PFSK-1 (cell line): ENCODE measurements around the gene RPS6KA5.

Experiments
- FOXP2 ChIP-seq: optimal IDR thresholded peaks from 2 replicates; pipeline ENCODE3; 2011; ENCODE audit warnings: borderline replicate concordance, control low read depth, inconsistent platforms; ENCODE audit not compliant: insufficient read depth; ENCODE audit errors: extremely low read length, extremely low read depth
- POLR2AphosphoS5 ChIP-seq: IDR thresholded peaks from 2 replicates; pipeline ENCODE4 v1.6.1; 2012; ENCODE audit warnings: low read depth, mild to moderate bottlenecking, control low read depth, low read length, moderate library complexity
- SIN3A ChIP-seq: IDR thresholded peaks from 2 replicates; pipeline ENCODE4 v1.6.1; 2012; ENCODE audit warnings: mild to moderate bottlenecking, low read length, moderate library complexity, borderline replicate concordance; ENCODE audit not compliant: insufficient read depth
- TAF1 ChIP-seq: IDR thresholded peaks from 2 replicates; pipeline ENCODE4 v1.6.1; 2012; ENCODE audit warnings: low read length, control low read depth, borderline replicate concordance; ENCODE audit not compliant: insufficient read depth
- TF ChIP-seq, protein P1 (sequence below), 2 experiments: IDR thresholded peaks; 2 replicates each; pipeline versions ENCODE4 v1.6.1 to v1.8.0; 2011 to 2012; ENCODE audit warnings: low read depth in 2 of 2, low read length in 2 of 2, control low read depth in 1 of 2, inconsistent platforms in 1 of 2, mild to moderate bottlenecking in 1 of 2, moderate library complexity in 1 of 2; ENCODE audit not compliant: insufficient read depth in 1 of 2

GRCh38 chr14:90857866-90858265, 202.6 kb downstream of the RPS6KA5 start:
- TF ChIP-seq FOXP2 (no peak), POLR2AphosphoS5 (no peak), TAF1 (no peak), SIN3A (no peak)
- TF ChIP-seq, protein P1, sequence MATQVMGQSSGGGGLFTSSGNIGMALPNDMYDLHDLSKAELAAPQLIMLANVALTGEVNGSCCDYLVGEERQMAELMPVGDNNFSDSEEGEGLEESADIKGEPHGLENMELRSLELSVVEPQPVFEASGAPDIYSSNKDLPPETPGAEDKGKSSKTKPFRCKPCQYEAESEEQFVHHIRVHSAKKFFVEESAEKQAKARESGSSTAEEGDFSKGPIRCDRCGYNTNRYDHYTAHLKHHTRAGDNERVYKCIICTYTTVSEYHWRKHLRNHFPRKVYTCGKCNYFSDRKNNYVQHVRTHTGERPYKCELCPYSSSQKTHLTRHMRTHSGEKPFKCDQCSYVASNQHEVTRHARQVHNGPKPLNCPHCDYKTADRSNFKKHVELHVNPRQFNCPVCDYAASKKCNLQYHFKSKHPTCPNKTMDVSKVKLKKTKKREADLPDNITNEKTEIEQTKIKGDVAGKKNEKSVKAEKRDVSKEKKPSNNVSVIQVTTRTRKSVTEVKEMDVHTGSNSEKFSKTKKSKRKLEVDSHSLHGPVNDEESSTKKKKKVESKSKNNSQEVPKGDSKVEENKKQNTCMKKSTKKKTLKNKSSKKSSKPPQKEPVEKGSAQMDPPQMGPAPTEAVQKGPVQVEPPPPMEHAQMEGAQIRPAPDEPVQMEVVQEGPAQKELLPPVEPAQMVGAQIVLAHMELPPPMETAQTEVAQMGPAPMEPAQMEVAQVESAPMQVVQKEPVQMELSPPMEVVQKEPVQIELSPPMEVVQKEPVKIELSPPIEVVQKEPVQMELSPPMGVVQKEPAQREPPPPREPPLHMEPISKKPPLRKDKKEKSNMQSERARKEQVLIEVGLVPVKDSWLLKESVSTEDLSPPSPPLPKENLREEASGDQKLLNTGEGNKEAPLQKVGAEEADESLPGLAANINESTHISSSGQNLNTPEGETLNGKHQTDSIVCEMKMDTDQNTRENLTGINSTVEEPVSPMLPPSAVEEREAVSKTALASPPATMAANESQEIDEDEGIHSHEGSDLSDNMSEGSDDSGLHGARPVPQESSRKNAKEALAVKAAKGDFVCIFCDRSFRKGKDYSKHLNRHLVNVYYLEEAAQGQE (IDR thresholded peaks at IDR 0.05; ENCODE audit: insufficient read depth in 1 of 2, low read depth in 2 of 2, low read length in 2 of 2): no peak
